Upper lobe of right lung (tissue), 1 donor: ENCODE results near the gene ENPP7. TPM values are rescaled to one million over a fixed set of nuclear protein-coding genes. Genes with fewer than 3 reads are reported as not detected.
"Not testable (repeated sequence)": the region's sequence is repeated elsewhere in the genome, so short reads cannot be mapped to it uniquely, and the experiment has no call there.

Source experiments
- ATAC-seq: fragments of 200-7000 bp; cut with Tn5 transposase; one replicate; pipeline ENCODE4 v1.9.1; 2020; ENCODE audit warnings: mild to moderate bottlenecking, moderate library complexity
- DNase-seq: peaks from one replicate; pipeline ENCODE4 v3.0.0-alpha.2; 2020
- H3K27ac ChIP-seq: fragments of 200-600 bp; one replicate; pipeline ENCODE4 v1.8.0; 2022
- H3K27me3 ChIP-seq: fragments of 200-600 bp; one replicate; pipeline ENCODE4 v1.8.0; 2022; ENCODE audit warnings: mild to moderate bottlenecking
- H3K36me3 ChIP-seq: fragments of 200-600 bp; one replicate; pipeline ENCODE4 v1.8.0; 2022
- H3K4me1 ChIP-seq: fragments of 200-600 bp; one replicate; pipeline ENCODE4 v1.8.0; 2022
- H3K4me3 ChIP-seq: fragments of 200-600 bp; one replicate; pipeline ENCODE4 v1.8.0; 2022; ENCODE audit warnings: mild to moderate bottlenecking
- H3K9me3 ChIP-seq: fragments of 200-600 bp; one replicate; pipeline ENCODE4 v1.8.0; 2022
- intact Hi-C: fragments of 100-400 bp; cut with DNase I; formaldehyde crosslinking; loops from one replicate; pipeline ENCODE4 v1.11.0; 2022
- total RNA-seq: library from RNA; stranded (reverse); fragmentation: NEBNext Ultra II Directional; extraction: Animal tissue kit (Norgen Biotek cat#: 25700); gene quantifications from one replicate; pipeline ENCODE4 v1.2.1, GENCODE V29; 2021
- TF ChIP-seq, protein P1 (sequence below): fragments of 200-600 bp; IDR thresholded peaks from one replicate; pipeline ENCODE4 v1.8.0; 2022; ENCODE audit warnings: antibody characterized with exemption
- donor health status: DM: no; HTN: yes; CAD: no; lungs with severe emphysema.

The ENPP7 gene
- total RNA-seq, 1 donor from 2014 or later: not detected

DNA sequence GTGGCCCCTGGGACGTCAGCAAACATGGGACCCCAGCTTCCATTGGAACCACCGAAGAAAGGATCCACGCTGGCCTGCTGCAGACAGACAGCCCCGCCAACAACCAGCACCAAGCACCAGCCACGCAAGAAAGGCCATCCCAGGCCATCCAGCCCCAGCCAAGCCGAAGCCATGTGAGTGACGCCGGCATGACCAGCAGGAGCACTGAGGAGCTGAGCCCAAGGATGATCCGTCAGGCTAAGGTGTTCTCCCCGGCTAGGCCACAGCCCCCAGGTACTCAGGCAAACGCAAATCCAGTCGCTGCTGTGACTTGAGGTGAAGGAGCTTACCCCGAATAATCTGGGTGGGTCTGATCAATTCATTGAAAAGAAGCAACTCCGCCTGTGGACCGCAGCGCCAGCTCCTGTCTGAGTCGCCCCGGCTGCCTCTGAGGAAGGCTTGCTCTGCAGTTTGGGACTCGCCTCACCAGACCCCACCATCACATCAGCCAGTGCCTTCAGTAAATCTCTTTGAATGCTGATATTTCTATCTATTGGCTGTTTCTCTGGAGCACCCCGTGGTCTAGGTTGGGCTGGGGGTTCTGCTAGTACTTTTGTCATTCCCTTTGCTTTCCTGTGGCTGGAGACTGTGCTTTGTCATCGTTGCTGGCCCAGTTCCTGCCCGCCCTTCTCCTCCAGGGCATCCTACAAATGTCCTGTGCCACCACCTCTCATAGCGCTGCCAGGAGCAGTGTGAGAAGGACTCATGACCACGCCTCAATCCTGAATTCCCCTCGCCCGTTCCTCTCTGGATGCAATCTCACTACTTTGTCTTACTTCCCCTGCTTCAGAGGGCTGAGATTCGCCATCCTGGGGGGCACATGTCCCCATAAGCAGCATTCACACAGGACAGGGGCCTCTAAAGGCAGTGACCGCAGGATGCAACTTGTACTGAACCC, 39.1 kb downstream of the ENPP7 start:
- peaks cover 32% of the 10 kb centered on the region for H3K27me3 ChIP-seq

DNA sequence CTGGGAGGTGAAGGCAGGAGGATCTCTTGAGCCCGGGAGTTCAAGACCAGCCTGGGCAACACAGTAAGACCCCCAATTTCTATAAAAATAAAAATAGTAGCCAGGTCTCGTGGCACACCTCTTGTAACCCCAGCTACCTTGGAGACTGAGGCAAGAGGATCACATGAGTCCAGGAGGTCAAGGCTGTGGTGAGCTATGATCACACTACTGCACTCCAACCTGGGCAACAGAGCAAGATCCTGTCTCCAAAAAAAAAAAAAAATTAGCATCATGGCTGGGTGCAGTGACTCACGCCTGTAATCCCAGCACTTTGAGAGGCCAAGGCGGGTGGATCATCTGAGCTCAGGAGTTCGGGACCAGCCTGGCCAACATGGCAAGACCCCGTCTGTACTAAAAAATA, 40.5 kb downstream of the ENPP7 start:
- Histone ChIP-seq H3K4me1 (no peaks in the 10 kb centered on the region), H3K27me3 (peaks cover 44% of the 10 kb centered on the region), H3K9me3 (no peaks in the 10 kb centered on the region), H3K27ac (no peak overlapping the region), H3K4me3 (no peak overlapping the region), H3K36me3 (no peaks in the 10 kb centered on the region)
- TF ChIP-seq, protein P1, sequence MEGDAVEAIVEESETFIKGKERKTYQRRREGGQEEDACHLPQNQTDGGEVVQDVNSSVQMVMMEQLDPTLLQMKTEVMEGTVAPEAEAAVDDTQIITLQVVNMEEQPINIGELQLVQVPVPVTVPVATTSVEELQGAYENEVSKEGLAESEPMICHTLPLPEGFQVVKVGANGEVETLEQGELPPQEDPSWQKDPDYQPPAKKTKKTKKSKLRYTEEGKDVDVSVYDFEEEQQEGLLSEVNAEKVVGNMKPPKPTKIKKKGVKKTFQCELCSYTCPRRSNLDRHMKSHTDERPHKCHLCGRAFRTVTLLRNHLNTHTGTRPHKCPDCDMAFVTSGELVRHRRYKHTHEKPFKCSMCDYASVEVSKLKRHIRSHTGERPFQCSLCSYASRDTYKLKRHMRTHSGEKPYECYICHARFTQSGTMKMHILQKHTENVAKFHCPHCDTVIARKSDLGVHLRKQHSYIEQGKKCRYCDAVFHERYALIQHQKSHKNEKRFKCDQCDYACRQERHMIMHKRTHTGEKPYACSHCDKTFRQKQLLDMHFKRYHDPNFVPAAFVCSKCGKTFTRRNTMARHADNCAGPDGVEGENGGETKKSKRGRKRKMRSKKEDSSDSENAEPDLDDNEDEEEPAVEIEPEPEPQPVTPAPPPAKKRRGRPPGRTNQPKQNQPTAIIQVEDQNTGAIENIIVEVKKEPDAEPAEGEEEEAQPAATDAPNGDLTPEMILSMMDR: no peak
- ATAC-seq: no peak
- intact Hi-C loops: no loop called here
- DNase-seq: no peak

More for the DNA sequence above, 39.1 kb downstream of the ENPP7 start:
- TF ChIP-seq, protein P1: no peak
- ATAC-seq: no peak
- Histone ChIP-seq H3K9me3 (no peaks in the 10 kb centered on the region), H3K4me1 (no peaks in the 10 kb centered on the region), H3K4me3 (no peak overlapping the region), H3K36me3 (no peaks in the 10 kb centered on the region), H3K27ac (no peak overlapping the region)
- intact Hi-C loops: no loop called here
- DNase-seq: peak; percentile 50

DNA sequence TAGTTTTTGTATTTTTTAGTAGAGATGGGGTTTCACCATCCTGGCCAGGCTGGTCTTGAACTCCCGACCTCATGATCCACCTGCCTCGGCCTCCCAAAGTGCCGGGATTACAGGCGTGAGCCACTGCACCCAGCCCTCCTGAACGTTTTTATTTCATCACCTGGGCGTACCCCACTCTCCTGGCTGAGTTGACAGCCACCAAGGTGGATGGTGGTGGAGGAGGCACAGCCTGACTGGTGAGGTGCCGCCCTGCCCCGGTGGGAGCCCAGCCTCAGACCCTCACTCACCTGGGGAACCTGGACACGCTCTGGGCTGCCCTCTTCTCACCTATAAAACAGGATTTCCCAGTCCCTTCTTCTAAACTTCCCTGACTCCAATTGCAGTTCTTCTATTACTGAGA, 42.0 kb downstream of the ENPP7 start:
- DNase-seq: not testable (repeated sequence)
- peaks cover 57% of the 10 kb centered on the region for H3K27me3 ChIP-seq

DNA sequence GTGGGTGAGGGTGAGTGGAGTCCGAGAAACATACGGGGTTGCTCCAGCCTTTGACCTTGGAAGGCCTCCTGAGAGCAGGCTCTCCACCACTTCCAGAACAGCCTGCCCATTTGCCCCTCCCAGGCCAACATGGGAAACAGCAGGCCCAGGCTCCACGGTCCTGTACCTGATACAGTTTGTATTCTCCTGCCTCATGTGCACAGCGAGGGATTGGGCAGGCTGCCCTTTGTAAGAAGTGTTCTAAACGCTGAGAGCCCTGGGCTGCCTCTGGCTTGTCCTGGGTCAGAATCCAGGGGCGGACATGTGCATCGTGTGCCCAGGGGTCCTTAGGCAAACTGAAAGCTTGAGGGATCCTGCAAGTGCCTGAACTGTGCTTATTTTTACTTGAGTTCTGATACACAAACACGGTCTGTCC, 43.8 kb downstream of the ENPP7 start:
- Histone ChIP-seq H3K27me3 (peaks cover 68% of the 10 kb centered on the region), H3K4me1 (peaks cover 11% of the 10 kb centered on the region), H3K9me3 (no peaks in the 10 kb centered on the region), H3K4me3 (no peak overlapping the region), H3K36me3 (no peaks in the 10 kb centered on the region), H3K27ac (no peak overlapping the region)
- TF ChIP-seq, protein P1: no peak
- ATAC-seq: no peak
- intact Hi-C loops: no loop called here
- DNase-seq: no peak

More for the DNA sequence above, 42.0 kb downstream of the ENPP7 start:
- intact Hi-C loops, ATAC-seq, H3K36me3 ChIP-seq, H3K27ac ChIP-seq, H3K4me1 ChIP-seq, H3K4me3 ChIP-seq, H3K9me3 ChIP-seq: not testable (repeated sequence)

DNA sequence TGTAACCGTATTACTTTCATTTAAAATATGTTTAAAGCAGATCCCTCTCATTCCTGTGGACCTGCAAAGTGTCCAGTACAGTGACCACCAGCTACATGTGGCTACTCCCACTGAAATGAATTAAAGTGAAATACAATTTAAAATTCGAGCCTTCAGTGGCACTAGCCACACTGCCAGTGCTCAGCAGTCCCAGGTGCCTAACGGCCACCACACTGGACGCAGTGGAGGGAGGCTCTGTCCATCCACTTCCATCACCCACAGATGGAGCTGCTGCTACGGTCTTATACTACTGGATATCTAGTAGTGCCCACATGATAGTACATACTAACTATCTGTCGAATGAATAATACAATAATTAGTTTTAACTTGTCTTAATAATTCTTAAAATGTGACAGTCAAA, 44.9 kb downstream of the ENPP7 start:
- Histone ChIP-seq H3K36me3 (no peaks in the 10 kb centered on the region), H3K27me3 (peaks cover 68% of the 10 kb centered on the region), H3K4me3 (no peak overlapping the region), H3K4me1 (peaks cover 11% of the 10 kb centered on the region), H3K27ac (no peak overlapping the region), H3K9me3 (no peaks in the 10 kb centered on the region)
- intact Hi-C loops: no loop called here
- DNase-seq: no peak
- ATAC-seq: no peak
- TF ChIP-seq, protein P1: no peak

DNA sequence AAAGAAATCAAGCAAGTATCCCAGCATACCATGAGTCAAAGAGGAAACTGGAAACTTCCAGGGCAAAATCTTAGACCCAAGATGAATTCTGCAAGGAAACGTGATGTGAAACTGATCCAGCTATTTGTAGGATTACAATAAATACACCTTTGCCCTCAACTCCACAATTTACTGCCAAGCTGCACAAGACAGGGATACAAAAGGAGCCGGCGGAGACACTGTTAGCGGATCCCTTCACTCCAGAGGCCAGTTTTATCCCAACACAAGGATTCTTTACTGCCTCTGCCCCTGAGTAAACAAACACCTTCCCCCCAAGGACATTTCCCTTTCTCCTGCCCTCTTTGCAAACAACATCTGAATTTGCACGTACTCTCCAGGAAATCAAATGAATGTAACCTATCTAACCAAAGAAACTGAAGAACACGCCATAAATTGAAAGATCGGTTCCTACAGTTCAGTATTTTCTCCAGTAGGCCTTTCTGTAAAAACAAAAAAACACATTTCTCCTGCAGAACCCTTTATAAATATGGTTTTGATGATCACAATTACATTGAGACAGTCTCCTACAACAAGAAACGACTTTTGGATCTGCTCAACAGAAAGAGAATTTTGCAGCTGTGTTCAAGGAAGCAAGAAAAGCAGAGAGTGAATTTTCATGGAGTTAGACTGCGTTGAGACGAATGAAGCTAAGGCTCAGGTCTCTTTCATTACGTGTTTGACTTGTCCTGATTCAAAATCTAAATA, 45.8 kb downstream of the ENPP7 start:
- Histone ChIP-seq H3K9me3 (no peaks in the 10 kb centered on the region), H3K27me3 (peaks cover 68% of the 10 kb centered on the region), H3K4me3 (no peak overlapping the region), H3K27ac (no peak overlapping the region), H3K36me3 (no peaks in the 10 kb centered on the region), H3K4me1 (peaks cover 11% of the 10 kb centered on the region)
- intact Hi-C loops: no loop called here
- TF ChIP-seq, protein P1: no peak
- DNase-seq (no peak), ATAC-seq (no peak)
